ENCODE results near the gene SLCO4A1. TPM values are rescaled to one million over a fixed set of nuclear protein-coding genes. Genes with fewer than 3 reads are reported as not detected.
A peak's percentile ranks its signal among the peaks of the same experiment; 100 is the strongest.

SLCO4A1 gene
- total RNA-seq, 1 experiment from 2014 or later: 48.8 TPM

GRCh38 chr20:62703853-62704228, 61.5 kb downstream of the SLCO4A1 start:
- H3K27me3 ChIP-seq (replicated peaks; ENCODE audit: insufficient read depth, low read depth, low read length, poor library complexity): no peaks in the 10 kb centered on the region
- H3K9me3 ChIP-seq (ENCODE audit: low read depth, low read length, poor library complexity, severe bottlenecking): no peaks in the 10 kb centered on the region
- no peak overlapping the region for H3K4me3 ChIP-seq (ENCODE audit: low read depth, low read length, poor library complexity, severe bottlenecking)
- TF ChIP-seq EZH2 (IDR thresholded peaks at IDR 0.05; ENCODE audit: borderline replicate concordance, low read depth, low read length, poor library complexity, severe bottlenecking) (no peak), CTCF (conservative IDR thresholded peaks at IDR 0.05; ENCODE audit: low read depth, low read length) (no peak)
- H3K36me3 ChIP-seq (ENCODE audit: insufficient read depth, low read length, poor library complexity, severe bottlenecking): no peaks in the 10 kb centered on the region
- ChIA-PET POLR2A (ENCODE audit: low non-redundant PET) (no interaction called here), CTCF (no interaction called here)
- H3K27ac ChIP-seq (ENCODE audit: low read depth, low read length, poor library complexity, severe bottlenecking): peak overlapping the region; percentile 34
- intact Hi-C loops (cut with micrococcal nuclease; ENCODE audit: unreplicated experiment): no loop called here
- H3K4me1 ChIP-seq (ENCODE audit: insufficient read depth, low read length, poor library complexity, severe bottlenecking): peaks cover 36% of the 10 kb centered on the region
- BruUV-seq (replicated peaks): no TSS peak
- no peak for DNase-seq (ENCODE audit: low spot score)

GRCh38 chr20:62704341-62704948, 62.1 kb downstream of the SLCO4A1 start:
- intact Hi-C loops (cut with micrococcal nuclease; ENCODE audit: unreplicated experiment): no loop called here
- H3K36me3 ChIP-seq (ENCODE audit: insufficient read depth, low read length, poor library complexity, severe bottlenecking): no peaks in the 10 kb centered on the region
- BruUV-seq (replicated peaks): no TSS peak
- H3K27ac ChIP-seq (ENCODE audit: low read depth, low read length, poor library complexity, severe bottlenecking): no peak overlapping the region
- CTCF ChIA-PET: no interaction called here
- no peaks in the 10 kb centered on the region for H3K9me3 ChIP-seq (ENCODE audit: low read depth, low read length, poor library complexity, severe bottlenecking)
- peaks cover 3% of the 10 kb centered on the region for H3K27me3 ChIP-seq (replicated peaks; ENCODE audit: insufficient read depth, low read depth, low read length, poor library complexity)
- peak; percentile 82 for DNase-seq (ENCODE audit: low spot score)
- H3K4me3 ChIP-seq (ENCODE audit: low read depth, low read length, poor library complexity, severe bottlenecking): no peak overlapping the region
- POLR2A ChIA-PET (ENCODE audit: low non-redundant PET): no interaction called here
- H3K4me1 ChIP-seq (ENCODE audit: insufficient read depth, low read length, poor library complexity, severe bottlenecking): peaks cover 36% of the 10 kb centered on the region
- no peak for TF ChIP-seq EZH2 (IDR thresholded peaks at IDR 0.05; ENCODE audit: borderline replicate concordance, low read depth, low read length, poor library complexity, severe bottlenecking)
- TF ChIP-seq CTCF (conservative IDR thresholded peaks at IDR 0.05; ENCODE audit: low read depth, low read length): no peak

DNA sequence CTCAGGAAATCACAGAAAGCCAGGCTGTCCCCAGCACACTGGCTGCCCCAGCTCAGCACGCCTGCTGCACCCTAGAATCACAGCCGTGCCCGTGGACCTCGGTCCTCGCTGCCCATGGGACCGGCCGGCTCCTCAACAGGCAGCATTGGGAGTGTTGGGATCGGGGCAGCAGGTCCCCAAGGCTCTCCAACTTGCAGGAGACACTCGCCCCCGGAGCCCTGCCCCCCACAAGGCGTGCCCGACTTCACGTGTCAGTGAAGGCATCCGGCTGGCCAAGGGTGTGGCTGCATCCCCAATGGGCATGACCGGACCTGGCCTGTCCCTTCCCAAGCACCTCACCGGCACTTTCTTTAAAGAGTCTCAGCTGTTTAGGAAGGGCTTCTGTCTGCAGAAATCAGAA, 63.3 kb downstream of the SLCO4A1 start:
- POLR2A ChIA-PET (ENCODE audit: low non-redundant PET): no interaction called here
- intact Hi-C loops (cut with micrococcal nuclease; ENCODE audit: unreplicated experiment): no loop called here
- Histone ChIP-seq H3K36me3 (ENCODE audit: insufficient read depth, low read length, poor library complexity, severe bottlenecking) (no peaks in the 10 kb centered on the region), H3K27ac (ENCODE audit: low read depth, low read length, poor library complexity, severe bottlenecking) (no peak overlapping the region), H3K4me3 (ENCODE audit: low read depth, low read length, poor library complexity, severe bottlenecking) (no peak overlapping the region), H3K4me1 (ENCODE audit: insufficient read depth, low read length, poor library complexity, severe bottlenecking) (peaks cover 46% of the 10 kb centered on the region), H3K9me3 (ENCODE audit: low read depth, low read length, poor library complexity, severe bottlenecking) (no peaks in the 10 kb centered on the region), H3K27me3 (replicated peaks; ENCODE audit: insufficient read depth, low read depth, low read length, poor library complexity) (peaks cover 4% of the 10 kb centered on the region)
- CTCF ChIA-PET: interaction anchor here (0.6 kb wide), 1 partner anchor 67 kb away, joined by 3 read pairs; no protein-coding TSS in a partner anchor
- no peak for DNase-seq (ENCODE audit: low spot score)
- TF ChIP-seq CTCF (conservative IDR thresholded peaks at IDR 0.05; ENCODE audit: low read depth, low read length) (no peak), EZH2 (IDR thresholded peaks at IDR 0.05; ENCODE audit: borderline replicate concordance, low read depth, low read length, poor library complexity, severe bottlenecking) (no peak)
- no TSS peak for BruUV-seq (replicated peaks)
